ENCODE results near the gene HSPA2. TPM values are rescaled to one million over a fixed set of nuclear protein-coding genes. Genes with fewer than 3 reads are reported as not detected.

Gene HSPA2
- polyA plus RNA-seq, 1 donor (not counting 4 experiments of a cell fraction or from before 2014, with no cell fraction given), result 12.0 TPM

DNA sequence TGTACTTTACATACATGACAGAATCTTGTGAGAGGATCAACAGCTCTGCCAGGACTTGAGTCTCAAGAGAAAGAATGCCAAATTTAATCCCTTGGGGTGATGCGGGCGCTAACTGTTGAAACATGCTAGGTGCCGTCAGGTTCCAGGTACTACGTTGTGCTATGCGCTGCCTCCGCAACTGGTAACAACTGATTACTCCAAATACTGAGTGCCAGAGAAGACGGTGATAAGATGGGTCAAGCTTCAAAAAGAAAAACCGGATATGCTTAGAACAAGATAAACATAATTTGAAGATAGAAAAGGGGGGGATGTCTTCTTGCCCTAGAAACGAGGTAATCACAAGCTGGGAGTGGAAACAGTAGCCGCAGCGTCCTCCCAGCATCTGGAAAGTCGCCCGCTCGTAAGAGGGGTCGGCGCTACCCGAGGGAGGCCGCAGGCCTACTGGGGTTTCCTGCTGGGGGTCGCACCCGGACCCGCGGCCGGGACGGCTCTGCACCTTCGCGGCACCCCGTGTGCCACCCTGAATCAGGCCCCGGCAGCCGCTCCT lies 37.6 kb upstream of the HSPA2 start:
- no peak for FAIRE-seq
- TF ChIP-seq EZH2 (IDR thresholded peaks at IDR 0.05; ENCODE audit: low read length), result no peak
- TF ChIP-seq, protein P1, sequence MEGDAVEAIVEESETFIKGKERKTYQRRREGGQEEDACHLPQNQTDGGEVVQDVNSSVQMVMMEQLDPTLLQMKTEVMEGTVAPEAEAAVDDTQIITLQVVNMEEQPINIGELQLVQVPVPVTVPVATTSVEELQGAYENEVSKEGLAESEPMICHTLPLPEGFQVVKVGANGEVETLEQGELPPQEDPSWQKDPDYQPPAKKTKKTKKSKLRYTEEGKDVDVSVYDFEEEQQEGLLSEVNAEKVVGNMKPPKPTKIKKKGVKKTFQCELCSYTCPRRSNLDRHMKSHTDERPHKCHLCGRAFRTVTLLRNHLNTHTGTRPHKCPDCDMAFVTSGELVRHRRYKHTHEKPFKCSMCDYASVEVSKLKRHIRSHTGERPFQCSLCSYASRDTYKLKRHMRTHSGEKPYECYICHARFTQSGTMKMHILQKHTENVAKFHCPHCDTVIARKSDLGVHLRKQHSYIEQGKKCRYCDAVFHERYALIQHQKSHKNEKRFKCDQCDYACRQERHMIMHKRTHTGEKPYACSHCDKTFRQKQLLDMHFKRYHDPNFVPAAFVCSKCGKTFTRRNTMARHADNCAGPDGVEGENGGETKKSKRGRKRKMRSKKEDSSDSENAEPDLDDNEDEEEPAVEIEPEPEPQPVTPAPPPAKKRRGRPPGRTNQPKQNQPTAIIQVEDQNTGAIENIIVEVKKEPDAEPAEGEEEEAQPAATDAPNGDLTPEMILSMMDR (optimal IDR thresholded peaks at IDR 0.05 in 1 of 3, IDR thresholded peaks at IDR 0.05 in 1 of 3, conservative IDR thresholded peaks at IDR 0.05 in 1 of 3; ENCODE audit: extremely low read depth in 1 of 3, insufficient read depth in 2 of 3, low read length in 3 of 3), result no peak
- Histone ChIP-seq H3K4me2 (ENCODE audit: control insufficient read depth, extremely low read depth, insufficient read depth, low read depth, low read length) (peak overlapping the region; percentile 83), H3K4me1 (ENCODE audit: control insufficient read depth, extremely low read depth, insufficient read depth, low read length) (peaks cover 38% of the 10 kb centered on the region), H4K20me1 (ENCODE audit: control insufficient read depth, extremely low read depth, insufficient read depth, low read length) (peaks cover 5% of the 10 kb centered on the region), H3K9ac (ENCODE audit: control insufficient read depth, extremely low read depth, insufficient read depth, low read length) (peak overlapping the region; percentile 97), H3K27ac (ENCODE audit: control insufficient read depth, insufficient read depth, low read length) (peak overlapping the region; percentile 97), H3K27me3 (ENCODE audit: control insufficient read depth, extremely low read depth, insufficient read depth, low read length) (no peaks in the 10 kb centered on the region), H3K36me3 (ENCODE audit: control insufficient read depth in 2 of 2, extremely low read depth in 1 of 2, insufficient read depth in 2 of 2, low read length in 2 of 2) (peaks cover 0 to 4% of the 10 kb centered on the region in 2 experiments), H3K4me3 (ENCODE audit: control insufficient read depth in 2 of 3, extremely low read depth in 1 of 3, insufficient read depth in 2 of 3, low read depth in 1 of 3, low read length in 3 of 3) (peak overlapping the region; percentile 66 to 88 (median 79)), H3K79me2 (ENCODE audit: control insufficient read depth, insufficient read depth, low read length) (peaks cover 46% of the 10 kb centered on the region), H3K9me1 (ENCODE audit: control insufficient read depth, extremely low read depth, insufficient read depth, low read length) (peaks cover 3% of the 10 kb centered on the region), H3K9me3 (ENCODE audit: control insufficient read depth, low read depth, low read length) (no peaks in the 10 kb centered on the region), H2AFZ (ENCODE audit: control insufficient read depth, low read length) (peak overlapping the region; percentile 74)
- dilution Hi-C loops (cut with MboI; ENCODE audit: extremely low pct_ligation_motif_present, low sequenced_read_pairs), result no loop called here
- no peak for DNase-seq (ENCODE audit: low read depth, low spot score)

DNA sequence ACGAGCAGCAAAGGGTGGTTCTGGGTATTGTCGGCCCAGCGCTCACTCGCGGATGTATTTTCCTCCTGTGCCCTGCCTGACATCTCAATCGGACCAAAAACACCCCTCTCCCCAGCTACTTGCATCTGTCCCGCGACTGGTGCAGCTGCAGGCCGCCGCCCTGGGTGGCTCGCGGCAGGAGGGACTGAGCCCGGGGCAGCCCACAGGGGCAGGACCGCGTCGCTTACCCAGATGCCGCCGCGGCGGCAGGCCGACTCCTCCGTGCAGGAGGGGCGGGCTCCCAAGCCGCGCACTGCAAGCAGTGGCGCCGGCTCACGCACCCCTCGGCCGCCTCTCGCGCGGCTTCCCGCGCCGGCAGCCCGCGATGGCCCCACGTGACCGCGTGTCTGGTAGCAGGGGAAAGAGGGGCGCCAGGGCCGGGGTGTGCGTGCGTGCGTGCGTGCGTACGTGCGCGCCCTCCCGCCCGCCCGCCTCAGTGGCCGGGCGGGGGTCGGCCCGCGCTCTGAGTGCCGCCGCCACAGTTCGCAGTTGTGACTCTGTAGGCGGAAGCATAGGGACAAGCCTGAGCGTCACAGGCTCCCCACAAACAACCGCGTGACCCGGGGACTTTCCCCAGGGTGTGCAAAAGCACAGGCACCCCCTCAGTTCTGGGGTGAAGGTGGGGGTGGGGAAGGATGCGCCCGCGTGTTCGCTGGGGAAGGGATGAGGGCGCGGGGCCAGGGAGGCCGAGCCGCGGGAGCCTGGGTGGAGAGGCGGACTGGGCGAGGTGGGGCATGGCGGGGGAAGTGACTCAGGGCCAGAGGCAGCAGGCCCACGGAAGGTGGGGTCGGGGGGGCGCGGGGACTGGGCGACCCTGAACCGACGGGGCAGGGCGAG lies 36.9 kb upstream of the HSPA2 start, which contains the start of gene ZBTB25:
TSS of gene ZBTB25 (minus strand) at position 405 of the 876 bp plus-strand sequence. CDS start 13,305 bp downstream, outside the sequence.
- Histone ChIP-seq H3K27ac (ENCODE audit: control insufficient read depth, insufficient read depth, low read length) (peak within 1 kb of the TSS; percentile 97), H3K79me2 (ENCODE audit: control insufficient read depth, insufficient read depth, low read length) (peaks cover 52% of the 10 kb centered on the region), H3K9me3 (ENCODE audit: control insufficient read depth, low read depth, low read length) (no peaks in the 10 kb centered on the region), H2AFZ (ENCODE audit: control insufficient read depth, low read length) (peak within 1 kb of the TSS; percentile 74), H3K27me3 (ENCODE audit: control insufficient read depth, extremely low read depth, insufficient read depth, low read length) (no peaks in the 10 kb centered on the region), H3K4me2 (ENCODE audit: control insufficient read depth, extremely low read depth, insufficient read depth, low read depth, low read length) (peak within 1 kb of the TSS; percentile 83), H3K4me1 (ENCODE audit: control insufficient read depth, extremely low read depth, insufficient read depth, low read length) (peaks cover 43% of the 10 kb centered on the region), H3K36me3 (ENCODE audit: control insufficient read depth in 2 of 2, extremely low read depth in 1 of 2, insufficient read depth in 2 of 2, low read length in 2 of 2) (peaks cover 0 to 4% of the 10 kb centered on the region in 2 experiments), H3K4me3 (ENCODE audit: control insufficient read depth in 2 of 3, extremely low read depth in 1 of 3, insufficient read depth in 2 of 3, low read depth in 1 of 3, low read length in 3 of 3) (peak within 1 kb of the TSS; percentile 66 to 88 (median 88)), H3K9ac (ENCODE audit: control insufficient read depth, extremely low read depth, insufficient read depth, low read length) (peak within 1 kb of the TSS; percentile 97), H4K20me1 (ENCODE audit: control insufficient read depth, extremely low read depth, insufficient read depth, low read length) (peaks cover 5% of the 10 kb centered on the region), H3K9me1 (ENCODE audit: control insufficient read depth, extremely low read depth, insufficient read depth, low read length) (peaks cover 3% of the 10 kb centered on the region)
- TF ChIP-seq EZH2 (IDR thresholded peaks at IDR 0.05; ENCODE audit: low read length), result no peak
- TF ChIP-seq, protein P1 (optimal IDR thresholded peaks at IDR 0.05 in 1 of 3, IDR thresholded peaks at IDR 0.05 in 1 of 3, conservative IDR thresholded peaks at IDR 0.05 in 1 of 3; ENCODE audit: extremely low read depth in 1 of 3, insufficient read depth in 2 of 3, low read length in 3 of 3), result no peak
- DNase-seq (ENCODE audit: low read depth, low spot score) (peak; percentile 63), FAIRE-seq (no peak)
- dilution Hi-C loops (cut with MboI; ENCODE audit: extremely low pct_ligation_motif_present, low sequenced_read_pairs), result no loop called here
